ENCODE results near the gene ADSS1. TPM values are rescaled to one million over a fixed set of nuclear protein-coding genes. Genes with fewer than 3 reads are reported as not detected.

ADSS1 gene
- total RNA-seq, 4 donors from 2014 or later: 2.8 to 12.4 (median 9.0) TPM

DNA sequence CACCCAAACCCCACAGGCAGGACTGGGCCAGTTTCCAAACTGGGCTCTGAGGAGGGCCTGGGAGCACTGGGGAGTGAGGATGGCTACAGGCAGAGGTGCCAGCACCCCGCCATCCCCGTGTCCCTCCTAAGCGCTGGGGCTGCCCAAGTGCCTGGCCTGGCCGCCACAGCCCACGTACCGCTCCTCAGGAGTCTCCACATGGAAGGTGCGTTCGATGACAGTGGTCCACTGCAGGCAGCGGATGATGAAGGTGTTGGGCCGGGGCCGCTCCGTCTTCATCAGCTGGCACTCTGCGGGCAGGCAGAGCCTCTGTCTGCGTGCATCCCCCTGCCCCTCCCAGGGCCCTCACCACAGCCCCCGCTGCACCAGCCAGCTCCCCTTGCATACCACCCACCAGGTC, 52.5 kb downstream of the ADSS1 start:
- TF ChIP-seq EP300 (IDR thresholded peaks at IDR 0.05): no peak
- no peak for TF ChIP-seq POLR2AphosphoS5 (IDR thresholded peaks at IDR 0.05)
- TF ChIP-seq, protein P1, sequence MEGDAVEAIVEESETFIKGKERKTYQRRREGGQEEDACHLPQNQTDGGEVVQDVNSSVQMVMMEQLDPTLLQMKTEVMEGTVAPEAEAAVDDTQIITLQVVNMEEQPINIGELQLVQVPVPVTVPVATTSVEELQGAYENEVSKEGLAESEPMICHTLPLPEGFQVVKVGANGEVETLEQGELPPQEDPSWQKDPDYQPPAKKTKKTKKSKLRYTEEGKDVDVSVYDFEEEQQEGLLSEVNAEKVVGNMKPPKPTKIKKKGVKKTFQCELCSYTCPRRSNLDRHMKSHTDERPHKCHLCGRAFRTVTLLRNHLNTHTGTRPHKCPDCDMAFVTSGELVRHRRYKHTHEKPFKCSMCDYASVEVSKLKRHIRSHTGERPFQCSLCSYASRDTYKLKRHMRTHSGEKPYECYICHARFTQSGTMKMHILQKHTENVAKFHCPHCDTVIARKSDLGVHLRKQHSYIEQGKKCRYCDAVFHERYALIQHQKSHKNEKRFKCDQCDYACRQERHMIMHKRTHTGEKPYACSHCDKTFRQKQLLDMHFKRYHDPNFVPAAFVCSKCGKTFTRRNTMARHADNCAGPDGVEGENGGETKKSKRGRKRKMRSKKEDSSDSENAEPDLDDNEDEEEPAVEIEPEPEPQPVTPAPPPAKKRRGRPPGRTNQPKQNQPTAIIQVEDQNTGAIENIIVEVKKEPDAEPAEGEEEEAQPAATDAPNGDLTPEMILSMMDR (IDR thresholded peaks at IDR 0.05): no peak
- TF ChIP-seq POLR2A (IDR thresholded peaks at IDR 0.05): no peak
- Histone ChIP-seq H3K27ac (no peak overlapping the region), H3K4me1 (peaks cover 5% of the 10 kb centered on the region), H3K36me3 (peaks cover 77% of the 10 kb centered on the region), H3K9me3 (no peaks in the 10 kb centered on the region), H3K27me3 (no peaks in the 10 kb centered on the region), H3K4me3 (no peak overlapping the region)
- DNase-seq (ENCODE audit: low spot score in 2 of 2): no peak
- 99% methylated on average over 14 of the region's 15 CpGs for WGBS

DNA sequence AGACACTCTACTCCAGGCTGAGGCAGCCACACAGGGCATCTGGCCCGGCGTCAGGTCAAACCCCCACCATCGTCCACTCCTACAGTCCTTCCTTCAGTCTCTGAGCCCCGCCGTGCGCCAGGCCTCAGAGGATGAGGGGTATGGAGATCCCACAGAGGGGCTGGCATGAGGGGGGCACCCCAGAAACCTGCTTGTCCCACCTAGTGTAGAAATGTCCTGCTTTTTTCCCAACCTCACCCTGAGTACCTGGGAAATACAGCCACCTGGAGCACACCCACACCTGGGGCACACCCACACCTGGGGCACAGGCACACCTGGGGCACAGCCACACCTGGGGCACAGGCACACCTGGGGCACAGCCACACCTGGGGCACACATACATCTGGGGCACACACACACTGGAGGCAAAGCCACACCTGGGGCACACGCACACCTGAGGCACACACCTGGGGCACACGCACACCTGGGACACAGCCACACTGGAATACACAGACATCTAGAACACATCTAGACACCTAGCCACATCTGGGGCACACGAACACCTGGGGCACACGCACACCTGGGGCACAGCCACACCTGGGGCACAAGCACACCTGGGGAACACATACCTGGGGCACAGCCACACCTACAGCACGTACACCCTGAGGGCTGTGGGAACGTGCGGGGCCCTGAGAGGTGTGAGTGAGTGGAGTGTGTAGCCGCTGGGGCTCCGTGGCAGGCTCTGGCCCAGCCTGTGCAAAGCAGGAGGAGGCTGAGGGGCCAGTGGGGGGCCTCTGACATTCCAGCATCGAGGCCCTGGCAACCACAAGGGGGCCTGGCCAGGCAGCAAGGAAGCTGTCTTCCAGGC, 53.2 kb downstream of the ADSS1 start:
- H3K4me1 ChIP-seq: peaks cover 5% of the 10 kb centered on the region
- no peak for DNase-seq (ENCODE audit: low spot score in 2 of 2)
- H3K27ac ChIP-seq: no peak overlapping the region
- H3K36me3 ChIP-seq: peaks cover 70% of the 10 kb centered on the region
- no peaks in the 10 kb centered on the region for H3K27me3 ChIP-seq
- 87% methylated on average over 11 of the region's 16 CpGs for WGBS
- H3K9me3 ChIP-seq: no peaks in the 10 kb centered on the region
- H3K4me3 ChIP-seq: no peak overlapping the region
- TF ChIP-seq POLR2A (IDR thresholded peaks at IDR 0.05) (no peak), EP300 (IDR thresholded peaks at IDR 0.05) (no peak)

DNA sequence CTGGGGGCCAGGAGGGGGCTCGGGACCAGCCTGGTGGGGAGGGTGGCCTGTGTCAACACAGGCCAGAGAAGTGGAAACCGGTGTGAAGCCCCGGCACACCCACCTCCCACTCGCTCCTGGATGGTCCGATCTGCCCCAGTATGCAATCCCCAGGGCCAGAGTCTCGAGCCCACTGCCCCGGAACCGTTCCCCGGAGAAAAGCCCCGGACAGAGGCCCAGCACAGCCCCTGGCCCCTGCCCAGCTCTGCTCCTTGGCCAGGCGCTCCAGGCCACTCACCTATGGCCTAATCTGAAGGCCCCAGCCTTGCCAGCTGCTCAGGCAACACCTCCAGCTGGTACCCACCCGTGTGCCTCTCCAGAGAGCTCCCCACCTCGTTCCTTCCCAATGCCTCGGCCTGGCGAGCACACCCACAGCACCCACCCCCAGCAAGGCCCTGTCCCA, 53.8 kb downstream of the ADSS1 start:
- no peaks in the 10 kb centered on the region for H3K27me3 ChIP-seq
- WGBS: 76% methylated on average over 10 of the region's 15 CpGs
- H3K27ac ChIP-seq: no peak overlapping the region
- no peaks in the 10 kb centered on the region for H3K9me3 ChIP-seq
- TF ChIP-seq EP300 (IDR thresholded peaks at IDR 0.05) (no peak), POLR2A (IDR thresholded peaks at IDR 0.05) (no peak), POLR2AphosphoS5 (IDR thresholded peaks at IDR 0.05) (no peak)
- TF ChIP-seq, protein P1 (IDR thresholded peaks at IDR 0.05): no peak
- no peak overlapping the region for H3K4me3 ChIP-seq
- peaks cover 5% of the 10 kb centered on the region for H3K4me1 ChIP-seq
- peaks cover 63% of the 10 kb centered on the region for H3K36me3 ChIP-seq
- no peak for DNase-seq (ENCODE audit: low spot score in 2 of 2)

DNA sequence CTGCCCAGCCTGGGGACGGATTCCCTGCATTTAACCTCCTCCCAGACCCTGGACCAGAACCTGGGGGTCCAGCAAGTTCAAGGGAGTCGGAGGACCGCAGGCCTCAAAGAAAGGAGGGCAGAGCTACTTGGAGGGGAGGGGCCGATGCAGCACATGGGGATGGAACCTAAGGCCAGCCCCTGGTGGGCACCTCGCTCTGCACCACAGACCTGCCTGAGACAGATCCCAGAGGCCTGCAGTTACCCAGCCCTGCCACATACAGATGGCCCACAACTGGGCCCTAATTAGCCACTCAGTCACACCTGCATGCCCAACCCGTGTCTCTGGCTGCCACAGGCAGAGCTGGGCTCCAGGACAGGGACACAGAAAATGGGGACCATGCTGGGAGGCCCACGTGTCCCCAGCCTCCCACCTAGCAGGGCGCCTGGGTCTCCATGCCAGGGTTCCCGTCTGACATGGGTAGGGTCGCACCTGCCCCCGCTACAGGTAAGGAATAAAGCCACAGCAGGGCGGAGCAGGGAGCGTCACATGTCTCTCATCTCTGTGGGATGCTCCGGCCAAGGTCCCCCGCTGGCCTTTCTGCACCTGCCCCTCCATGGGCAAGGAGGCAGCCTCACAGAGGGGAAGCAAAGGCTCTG, 54.8 kb downstream of the ADSS1 start:
- Histone ChIP-seq H3K9me3 (no peaks in the 10 kb centered on the region), H3K27ac (no peak overlapping the region), H3K4me1 (peaks cover 6% of the 10 kb centered on the region), H3K4me3 (no peak overlapping the region), H3K27me3 (no peaks in the 10 kb centered on the region), H3K36me3 (peaks cover 53% of the 10 kb centered on the region)
- WGBS: 84% methylated on average over 11 of the region's 15 CpGs
- no peak for DNase-seq (ENCODE audit: low spot score in 2 of 2)
- no peak for TF ChIP-seq EP300 (IDR thresholded peaks at IDR 0.05)
- TF ChIP-seq POLR2A (IDR thresholded peaks at IDR 0.05): no peak
- no peak for TF ChIP-seq POLR2AphosphoS5 (IDR thresholded peaks at IDR 0.05)
- TF ChIP-seq, protein P1 (IDR thresholded peaks at IDR 0.05): no peak

DNA sequence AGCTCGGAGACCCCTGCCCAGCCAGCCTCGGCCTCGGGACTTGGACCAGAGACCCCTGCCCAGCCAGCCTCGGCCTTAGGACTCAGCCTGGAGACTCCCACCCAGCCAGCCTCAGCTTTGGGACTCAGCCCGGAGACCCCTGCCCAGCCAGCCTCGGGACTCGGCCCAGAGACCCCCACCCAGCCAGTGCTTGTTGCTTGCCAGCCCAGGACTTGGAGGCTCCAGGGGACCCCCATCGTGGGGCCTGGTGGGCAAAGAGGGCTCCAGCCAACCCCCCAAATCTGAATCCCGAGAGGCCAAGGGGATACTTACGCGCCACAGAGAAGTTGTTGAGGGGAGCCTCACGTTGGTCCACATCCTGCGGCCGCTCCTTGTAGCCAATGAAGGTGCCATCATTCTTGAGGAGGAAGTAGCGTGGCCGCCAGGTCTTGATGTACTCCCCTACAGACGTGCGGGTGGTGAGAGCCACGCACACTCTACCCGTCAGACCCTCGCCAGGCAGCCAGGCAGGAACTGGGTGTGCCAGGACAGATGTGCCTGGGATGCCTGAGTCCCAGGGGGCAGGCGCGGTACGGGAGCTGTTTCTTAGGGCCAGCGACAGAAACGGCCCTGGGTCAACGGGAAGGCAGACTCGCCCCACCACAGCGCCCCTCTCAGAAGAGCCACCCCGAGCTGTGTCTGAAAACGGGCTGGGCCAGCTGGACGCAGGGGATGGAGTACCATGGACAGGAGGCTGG, 55.9 kb downstream of the ADSS1 start:
- H3K36me3 ChIP-seq: peaks cover 45% of the 10 kb centered on the region
- H3K4me1 ChIP-seq: peaks cover 14% of the 10 kb centered on the region
- 93% methylated on average over 9 of the region's 32 CpGs for WGBS

More for the DNA sequence above, 55.9 kb downstream of the ADSS1 start:
- Histone ChIP-seq H3K27me3 (no peaks in the 10 kb centered on the region), H3K9me3 (no peaks in the 10 kb centered on the region), H3K4me3 (no peak overlapping the region), H3K27ac (no peak overlapping the region)
- TF ChIP-seq POLR2A (IDR thresholded peaks at IDR 0.05): no peak
- no peak for TF ChIP-seq EP300 (IDR thresholded peaks at IDR 0.05)
- TF ChIP-seq, protein P1 (IDR thresholded peaks at IDR 0.05): no peak
- TF ChIP-seq POLR2AphosphoS5 (IDR thresholded peaks at IDR 0.05): no peak
- DNase-seq (ENCODE audit: low spot score in 2 of 2): no peak

Measured in suprapubic skin (tissue), 4 donors.